Measurements from ENCODE around the gene PTPRT.

Gene PTPRT

DNA sequence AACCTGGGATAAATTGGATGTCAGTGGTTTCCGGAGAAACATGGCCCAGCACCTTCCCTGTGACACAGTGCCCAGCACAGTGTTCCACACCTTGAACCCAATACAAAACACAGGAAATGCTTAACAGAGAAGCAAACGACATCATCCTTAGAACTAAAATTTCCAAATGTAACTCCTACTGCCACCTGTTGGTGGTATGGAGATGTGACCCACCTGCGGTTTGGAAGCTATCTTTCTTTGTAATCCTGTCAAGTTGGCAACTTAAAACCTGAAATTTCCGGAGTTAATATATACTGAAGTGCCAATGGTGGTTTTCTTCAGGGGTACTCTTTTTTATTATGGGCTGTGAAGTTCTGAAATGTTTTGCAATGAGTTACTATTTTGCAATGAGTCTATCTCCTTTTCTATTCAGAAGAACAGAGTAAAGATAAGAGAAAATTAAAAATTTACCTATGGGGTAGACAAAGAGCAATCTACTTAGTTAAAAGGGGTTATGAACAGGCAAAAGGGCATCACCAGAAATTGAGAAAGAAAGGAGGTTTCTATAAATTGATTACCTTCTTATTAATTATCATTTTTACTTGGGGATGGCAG lies 658.8 kb downstream of the PTPRT start:
- H3K9me3 ChIP-seq (ENCODE audit: control insufficient read depth, low read length), result no peaks in the 10 kb centered on the region
- 25% methylated on average over 2 of the region's 4 CpGs; no CpG with 5 or more reads in 1 of the 2 experiments for WGBS, 2 experiments (ENCODE audit: insufficient coverage in 2 of 2)

DNA sequence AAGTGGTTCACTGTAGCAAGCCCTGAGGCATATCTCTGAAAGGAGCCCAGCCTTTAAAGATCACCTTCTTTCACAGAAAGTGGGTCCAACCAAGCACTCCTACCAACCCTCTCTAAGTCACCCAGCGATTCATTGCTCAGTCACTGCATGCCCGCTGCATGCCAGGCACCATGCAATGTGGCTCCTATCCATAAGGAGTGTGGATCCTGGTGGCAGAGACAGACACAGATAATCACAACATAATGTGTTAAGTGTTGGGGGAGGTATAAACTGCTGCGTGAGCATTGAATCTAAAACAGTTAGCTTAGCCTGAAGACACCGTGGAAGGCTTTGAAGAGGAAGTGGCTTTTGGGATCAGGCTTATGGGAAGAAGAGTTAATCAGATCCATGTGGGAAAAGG lies 659.5 kb downstream of the PTPRT start:
- Histone ChIP-seq H3K9me3 (ENCODE audit: control insufficient read depth, low read length) (no peaks in the 10 kb centered on the region), H3K4me1 (ENCODE audit: control insufficient read depth, insufficient read depth, low read length, poor library complexity, severe bottlenecking) (no peaks in the 10 kb centered on the region), H3K4me3 (ENCODE audit: extremely low read depth, insufficient read depth, low read length, poor library complexity, severe bottlenecking) (no peak overlapping the region), H3K36me3 (ENCODE audit: control insufficient read depth, insufficient read depth, low read length) (no peaks in the 10 kb centered on the region), H3K27ac (ENCODE audit: low read depth, low read length, severe bottlenecking) (no peak overlapping the region)
- 67 to 100% methylated on average over 1 to 2 of the region's 4 CpGs for WGBS, 2 experiments (ENCODE audit: insufficient coverage in 2 of 2)

More for the DNA sequence above, 658.8 kb downstream of the PTPRT start:
- H3K36me3 ChIP-seq (ENCODE audit: control insufficient read depth, insufficient read depth, low read length), result no peaks in the 10 kb centered on the region
- no peak overlapping the region for H3K4me3 ChIP-seq (ENCODE audit: extremely low read depth, insufficient read depth, low read length, poor library complexity, severe bottlenecking)
- H3K27ac ChIP-seq (ENCODE audit: low read depth, low read length, severe bottlenecking), result no peak overlapping the region
- H3K4me1 ChIP-seq (ENCODE audit: control insufficient read depth, insufficient read depth, low read length, poor library complexity, severe bottlenecking), result no peaks in the 10 kb centered on the region

DNA sequence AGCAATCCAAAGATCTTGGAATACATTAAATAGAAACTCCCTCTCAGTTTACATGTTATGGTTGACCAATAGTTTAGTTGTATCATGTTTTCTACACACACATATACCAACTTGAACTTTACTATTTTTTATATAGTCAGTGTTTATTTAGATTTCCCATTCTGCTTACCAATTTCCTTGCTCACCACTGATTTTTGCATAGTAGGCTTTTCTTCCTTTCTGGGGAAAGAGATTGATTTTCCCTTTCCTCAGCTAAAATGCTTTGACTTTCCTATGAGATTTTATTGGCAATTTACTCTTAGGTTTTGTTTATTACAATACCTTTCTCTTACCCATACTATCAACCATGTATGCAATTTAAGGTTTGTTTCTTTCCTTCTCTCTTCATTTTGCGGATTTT lies 665.6 kb downstream of the PTPRT start:
- H3K36me3 ChIP-seq (ENCODE audit: control insufficient read depth, insufficient read depth, low read length), result no peaks in the 10 kb centered on the region
- H3K4me3 ChIP-seq (ENCODE audit: extremely low read depth, insufficient read depth, low read length, poor library complexity, severe bottlenecking), result no peak overlapping the region
- H3K27ac ChIP-seq (ENCODE audit: low read depth, low read length, severe bottlenecking), result no peak overlapping the region
- H3K4me1 ChIP-seq (ENCODE audit: control insufficient read depth, insufficient read depth, low read length, poor library complexity, severe bottlenecking), result no peaks in the 10 kb centered on the region
- WGBS, 2 experiments (ENCODE audit: insufficient coverage in 2 of 2), result no CpG with 5 or more reads among the region's 1 CpG
- H3K9me3 ChIP-seq (ENCODE audit: control insufficient read depth, low read length), result no peaks in the 10 kb centered on the region

DNA sequence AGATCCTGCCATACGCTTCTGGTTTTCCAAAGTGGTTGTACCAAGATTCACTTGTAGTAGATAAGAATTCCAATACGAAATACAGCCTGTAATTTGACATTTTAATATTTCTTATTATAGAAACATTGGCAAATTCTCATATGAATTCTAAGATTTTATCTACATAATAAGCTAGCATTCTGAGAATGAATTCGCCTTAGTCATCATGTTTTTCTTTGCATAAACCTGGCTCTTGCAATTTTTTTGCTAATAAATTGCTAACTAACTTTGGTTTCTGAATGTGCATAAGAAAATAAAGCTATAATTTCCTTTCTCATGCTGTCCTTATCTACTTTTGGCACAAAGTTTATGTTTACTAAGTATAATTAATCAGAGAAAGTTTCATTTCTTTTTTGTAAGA lies 673.0 kb downstream of the PTPRT start:
- no peaks in the 10 kb centered on the region for H3K9me3 ChIP-seq (ENCODE audit: control insufficient read depth, low read length)
- no peak overlapping the region for H3K27ac ChIP-seq (ENCODE audit: low read depth, low read length, severe bottlenecking)
- no peaks in the 10 kb centered on the region for H3K36me3 ChIP-seq (ENCODE audit: control insufficient read depth, insufficient read depth, low read length)
- H3K4me1 ChIP-seq (ENCODE audit: control insufficient read depth, insufficient read depth, low read length, poor library complexity, severe bottlenecking), result no peaks in the 10 kb centered on the region
- H3K4me3 ChIP-seq (ENCODE audit: extremely low read depth, insufficient read depth, low read length, poor library complexity, severe bottlenecking), result no peak overlapping the region
- WGBS, 2 experiments (ENCODE audit: insufficient coverage in 2 of 2), result 71% methylated on average over 1 of the region's 3 CpGs; no CpG with 5 or more reads in 1 of the 2 experiments

DNA sequence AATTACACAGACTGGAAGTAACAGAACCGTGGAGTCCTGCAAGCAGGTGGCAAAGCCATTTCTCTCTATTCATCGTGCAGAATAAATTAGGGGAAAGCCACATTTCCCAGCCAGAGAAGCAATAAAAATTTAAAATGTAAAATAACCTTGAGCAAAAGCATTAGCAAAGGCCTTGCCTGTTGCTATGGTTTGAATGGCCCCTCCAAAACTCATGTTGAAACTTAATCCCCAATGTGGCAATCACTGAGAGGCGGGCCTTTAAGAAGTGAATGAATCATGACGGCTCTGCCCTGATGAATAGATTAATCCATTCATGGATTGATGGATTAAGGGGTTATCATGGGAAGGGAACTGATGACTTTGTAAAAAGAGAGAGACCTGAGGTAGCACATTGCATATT lies 679.0 kb downstream of the PTPRT start:
- H3K4me3 ChIP-seq (ENCODE audit: extremely low read depth, insufficient read depth, low read length, poor library complexity, severe bottlenecking), result no peak overlapping the region
- no peaks in the 10 kb centered on the region for H3K9me3 ChIP-seq (ENCODE audit: control insufficient read depth, low read length)
- no peak overlapping the region for H3K27ac ChIP-seq (ENCODE audit: low read depth, low read length, severe bottlenecking)
- H3K36me3 ChIP-seq (ENCODE audit: control insufficient read depth, insufficient read depth, low read length), result no peaks in the 10 kb centered on the region
- 75 to 100% methylated on average over 1 to 3 of the region's 4 CpGs for WGBS, 2 experiments (ENCODE audit: insufficient coverage in 2 of 2)
- H3K4me1 ChIP-seq (ENCODE audit: control insufficient read depth, insufficient read depth, low read length, poor library complexity, severe bottlenecking), result no peaks in the 10 kb centered on the region

DNA sequence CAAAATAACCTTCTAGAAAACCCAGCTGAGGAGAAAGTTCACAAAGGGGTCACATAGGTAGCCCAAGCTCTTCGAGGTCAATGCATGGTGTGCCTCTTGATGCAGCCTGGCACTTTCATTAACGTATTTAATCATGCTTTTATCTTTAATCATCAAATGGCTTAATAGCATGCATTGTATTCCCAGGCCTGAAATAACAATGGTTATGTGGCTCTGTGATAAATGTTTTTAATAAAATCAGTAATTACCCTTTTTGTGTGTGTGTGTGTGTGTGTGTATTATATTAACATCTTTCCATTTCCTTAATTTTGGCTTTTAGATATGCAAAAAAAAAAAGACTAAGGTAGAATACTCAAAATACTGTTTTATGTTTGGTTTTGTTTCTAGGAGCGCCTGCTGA lies 681.8 kb downstream of the PTPRT start:
- Histone ChIP-seq H3K4me3 (ENCODE audit: extremely low read depth, insufficient read depth, low read length, poor library complexity, severe bottlenecking) (no peak overlapping the region), H3K27ac (ENCODE audit: low read depth, low read length, severe bottlenecking) (no peak overlapping the region), H3K9me3 (ENCODE audit: control insufficient read depth, low read length) (no peaks in the 10 kb centered on the region), H3K4me1 (ENCODE audit: control insufficient read depth, insufficient read depth, low read length, poor library complexity, severe bottlenecking) (no peaks in the 10 kb centered on the region), H3K36me3 (ENCODE audit: control insufficient read depth, insufficient read depth, low read length) (no peaks in the 10 kb centered on the region)
- WGBS, 2 experiments (ENCODE audit: insufficient coverage in 2 of 2), result no CpG with 5 or more reads among the region's 3 CpGs

DNA sequence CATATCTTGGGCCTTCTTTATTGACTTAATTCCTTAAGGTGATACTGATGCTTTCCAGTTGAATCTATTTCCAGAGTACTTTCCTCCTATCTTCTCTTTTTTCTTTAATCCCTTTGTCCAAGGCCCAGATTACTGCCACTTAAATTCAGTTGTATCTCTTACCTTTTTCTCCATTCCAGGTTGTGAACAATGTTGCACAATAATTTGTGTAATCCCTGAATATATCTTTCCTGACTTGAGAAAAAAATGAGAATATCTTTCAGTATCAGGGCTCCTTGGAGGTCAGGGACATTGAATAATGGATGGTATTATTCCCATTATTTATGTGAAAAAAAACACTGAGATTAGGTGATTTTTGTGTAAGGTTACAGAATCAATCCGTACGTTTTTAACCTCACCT lies 683.3 kb downstream of the PTPRT start:
- H3K36me3 ChIP-seq (ENCODE audit: control insufficient read depth, insufficient read depth, low read length), result no peaks in the 10 kb centered on the region
- H3K4me1 ChIP-seq (ENCODE audit: control insufficient read depth, insufficient read depth, low read length, poor library complexity, severe bottlenecking), result no peaks in the 10 kb centered on the region
- WGBS, 2 experiments (ENCODE audit: insufficient coverage in 2 of 2), result 88% methylated on average over 2 of the region's 2 CpGs; no CpG with 5 or more reads in 1 of the 2 experiments
- no peak overlapping the region for H3K27ac ChIP-seq (ENCODE audit: low read depth, low read length, severe bottlenecking)
- no peak overlapping the region for H3K4me3 ChIP-seq (ENCODE audit: extremely low read depth, insufficient read depth, low read length, poor library complexity, severe bottlenecking)
- H3K9me3 ChIP-seq (ENCODE audit: control insufficient read depth, low read length), result no peaks in the 10 kb centered on the region

DNA sequence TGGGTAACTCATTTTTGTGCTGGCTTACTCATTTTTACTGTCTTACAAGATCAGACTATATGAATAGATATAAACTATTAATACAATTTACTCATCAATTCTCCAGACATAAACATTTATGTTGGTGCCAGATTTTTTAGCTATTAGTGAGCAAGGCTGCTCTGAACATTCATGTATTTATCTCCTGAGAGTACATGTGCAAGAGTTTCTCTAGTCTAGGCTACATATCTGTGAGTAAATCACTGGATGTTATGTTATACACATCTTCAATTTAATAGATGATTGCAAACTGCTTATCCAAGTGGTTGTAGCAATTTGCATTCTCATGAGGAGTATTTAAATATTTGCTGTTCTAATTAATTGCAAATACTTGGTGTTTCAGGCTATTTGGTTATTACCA lies 687.1 kb downstream of the PTPRT start:
- Histone ChIP-seq H3K9me3 (ENCODE audit: control insufficient read depth, low read length) (no peaks in the 10 kb centered on the region), H3K4me3 (ENCODE audit: extremely low read depth, insufficient read depth, low read length, poor library complexity, severe bottlenecking) (no peak overlapping the region), H3K27ac (ENCODE audit: low read depth, low read length, severe bottlenecking) (no peak overlapping the region), H3K4me1 (ENCODE audit: control insufficient read depth, insufficient read depth, low read length, poor library complexity, severe bottlenecking) (no peaks in the 10 kb centered on the region), H3K36me3 (ENCODE audit: control insufficient read depth, insufficient read depth, low read length) (no peaks in the 10 kb centered on the region)

DNA sequence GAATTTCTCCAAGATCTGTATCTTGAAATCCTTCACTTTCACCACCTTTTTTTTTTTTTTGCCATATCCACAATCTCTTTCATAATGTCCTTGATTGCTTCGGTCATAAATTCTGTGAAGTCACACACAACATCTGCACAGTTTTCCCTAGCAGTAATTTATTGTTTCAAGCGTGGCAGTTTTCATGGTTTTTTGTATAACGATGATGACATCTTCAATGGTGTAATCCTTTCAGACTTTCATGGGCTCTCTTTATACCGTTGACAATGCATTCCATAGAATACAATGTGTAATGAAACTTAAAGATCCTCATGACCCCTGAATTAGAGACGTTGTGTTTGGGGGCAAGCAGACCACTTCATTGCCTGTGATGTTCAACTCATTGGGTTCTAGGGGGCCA lies 693.1 kb downstream of the PTPRT start:
- 77 to 87% methylated on average over 3 of the region's 5 CpGs for WGBS, 2 experiments (ENCODE audit: insufficient coverage in 2 of 2)
- Histone ChIP-seq H3K4me1 (ENCODE audit: control insufficient read depth, insufficient read depth, low read length, poor library complexity, severe bottlenecking) (no peaks in the 10 kb centered on the region), H3K27ac (ENCODE audit: low read depth, low read length, severe bottlenecking) (no peak overlapping the region), H3K36me3 (ENCODE audit: control insufficient read depth, insufficient read depth, low read length) (no peaks in the 10 kb centered on the region), H3K9me3 (ENCODE audit: control insufficient read depth, low read length) (no peaks in the 10 kb centered on the region), H3K4me3 (ENCODE audit: extremely low read depth, insufficient read depth, low read length, poor library complexity, severe bottlenecking) (no peak overlapping the region)

DNA sequence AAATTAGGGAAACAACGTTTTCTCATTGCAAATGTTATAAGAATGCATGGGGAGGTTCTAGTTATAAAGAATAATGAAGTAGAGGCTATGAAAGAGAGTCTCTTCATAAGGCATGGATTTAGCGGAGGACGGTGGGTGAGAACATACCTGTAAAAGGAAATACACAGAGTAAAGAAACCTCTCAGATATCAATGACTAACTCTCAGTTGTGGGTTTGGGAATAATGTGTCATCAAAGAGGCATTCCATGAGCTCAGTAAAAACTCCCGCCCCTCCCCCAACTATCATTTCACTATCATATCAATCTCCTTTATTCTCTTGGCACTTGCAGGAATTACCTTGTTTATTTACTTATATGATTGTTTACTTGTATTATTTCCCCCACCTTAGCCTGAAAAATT lies 695.4 kb downstream of the PTPRT start:
- H3K4me3 ChIP-seq (ENCODE audit: extremely low read depth, insufficient read depth, low read length, poor library complexity, severe bottlenecking), result no peak overlapping the region
- H3K36me3 ChIP-seq (ENCODE audit: control insufficient read depth, insufficient read depth, low read length), result no peaks in the 10 kb centered on the region
- no peaks in the 10 kb centered on the region for H3K9me3 ChIP-seq (ENCODE audit: control insufficient read depth, low read length)
- H3K4me1 ChIP-seq (ENCODE audit: control insufficient read depth, insufficient read depth, low read length, poor library complexity, severe bottlenecking), result no peaks in the 10 kb centered on the region
- 40% methylated on average over 1 of the region's 4 CpGs; no CpG with 5 or more reads in 1 of the 2 experiments for WGBS, 2 experiments (ENCODE audit: insufficient coverage in 2 of 2)
- no peak overlapping the region for H3K27ac ChIP-seq (ENCODE audit: low read depth, low read length, severe bottlenecking)

DNA sequence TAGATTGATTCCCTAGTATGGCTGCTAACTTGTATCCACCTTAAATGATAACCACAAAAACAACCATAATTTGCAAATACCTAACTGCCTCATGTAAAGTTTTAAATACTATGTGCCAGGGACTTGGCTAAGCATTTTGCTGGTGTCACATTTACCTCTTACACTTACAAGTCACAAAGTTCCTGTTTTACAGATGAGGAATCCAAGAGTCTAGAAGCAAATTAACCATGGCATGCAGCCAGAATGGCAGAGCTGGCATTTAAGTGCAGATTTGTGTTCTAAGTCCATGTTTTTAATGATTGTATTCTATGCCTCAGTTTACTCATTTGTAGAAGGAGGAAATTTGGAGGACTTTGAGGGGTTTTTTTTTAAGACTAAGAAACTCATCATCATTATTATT lies 696.7 kb downstream of the PTPRT start:
- Histone ChIP-seq H3K27ac (ENCODE audit: low read depth, low read length, severe bottlenecking) (no peak overlapping the region), H3K9me3 (ENCODE audit: control insufficient read depth, low read length) (no peaks in the 10 kb centered on the region), H3K4me1 (ENCODE audit: control insufficient read depth, insufficient read depth, low read length, poor library complexity, severe bottlenecking) (no peaks in the 10 kb centered on the region), H3K36me3 (ENCODE audit: control insufficient read depth, insufficient read depth, low read length) (no peaks in the 10 kb centered on the region), H3K4me3 (ENCODE audit: extremely low read depth, insufficient read depth, low read length, poor library complexity, severe bottlenecking) (no peak overlapping the region)
